CD4-positive, alpha-beta T cell treated with Interleukin-6 for 4 hours (primary cell): ENCODE data around the gene RNLS.
"Not testable (repeated sequence)": the region's sequence is repeated elsewhere in the genome, so short reads cannot be mapped to it uniquely, and the experiment has no call there.

Experiments
- DNase-seq: peaks from one replicate; pipeline ENCODE4 v3.0.0-alpha.2; 2020; ENCODE audit warnings: mixed read lengths

The RNLS gene

GRCh38 chr10:88383276-88383675 is 199.8 kb downstream of the RNLS start:
- DNase-seq = no peak

- no peak for DNase-seq
Observed at GRCh38 chr10:88382699-88383098, 200.4 kb downstream of the RNLS start.

GRCh38 chr10:88379575-88379974 is 203.5 kb downstream of the RNLS start:
- DNase-seq = no peak

GRCh38 chr10:88377510-88377909 is 205.6 kb downstream of the RNLS start:
- no peak for DNase-seq

- no peak for DNase-seq
Observed at GRCh38 chr10:88374392-88375175, 208.5 kb downstream of the RNLS start.

- no peak for DNase-seq
Observed at GRCh38 chr10:88372881-88373592, 210.1 kb downstream of the RNLS start.

GRCh38 chr10:88372051-88372715 is 210.9 kb downstream of the RNLS start:
- no peak for DNase-seq

- DNase-seq = no peak
Observed at GRCh38 chr10:88370713-88371112, 212.4 kb downstream of the RNLS start.

- no peak for DNase-seq
Observed at GRCh38 chr10:88366772-88367171, 216.3 kb downstream of the RNLS start.

- no peak for DNase-seq
Observed at GRCh38 chr10:88361995-88362807, 220.9 kb downstream of the RNLS start.

- no peak for DNase-seq
Observed at GRCh38 chr10:88361494-88361893, 221.6 kb downstream of the RNLS start.

- not testable (repeated sequence) for DNase-seq
Observed at GRCh38 chr10:88355750-88356149, 227.4 kb downstream of the RNLS start.

GRCh38 chr10:88347597-88348304 is 235.4 kb downstream of the RNLS start:
- no peak for DNase-seq

GRCh38 chr10:88347022-88347421 is 236.1 kb downstream of the RNLS start:
- DNase-seq = no peak

GRCh38 chr10:88346144-88346977 is 236.8 kb downstream of the RNLS start:
- no peak for DNase-seq

- no peak for DNase-seq
Observed at GRCh38 chr10:88343761-88344484, 239.2 kb downstream of the RNLS start.

GRCh38 chr10:88342733-88343310 is 240.3 kb downstream of the RNLS start:
- no peak for DNase-seq

GRCh38 chr10:88337134-88337533 is 246.0 kb downstream of the RNLS start:
- DNase-seq = no peak

- DNase-seq = no peak
Observed at GRCh38 chr10:88336334-88336733, 246.8 kb downstream of the RNLS start.

GRCh38 chr10:88333248-88333630 is 249.9 kb downstream of the RNLS start:
- DNase-seq = no peak
